GM12864 (cell line): ENCODE data around the gene CAMSAP2.

Experiments
- DNase-seq: peaks from one replicate; pipeline ENCODE4 v3.0.0-alpha.2; 2011; ENCODE audit warnings: low read depth
- H3K4me3 ChIP-seq: 2 replicates; pipeline ENCODE4 v1.5.1; 2011; ENCODE audit warnings: mild to moderate bottlenecking, low read depth, low read length, control low read depth
- CTCF ChIP-seq: IDR thresholded peaks from 2 replicates; pipeline ENCODE4 v1.5.1; 2011; ENCODE audit warnings: low read depth, mild to moderate bottlenecking, moderate library complexity, low read length, control low read depth, inconsistent platforms; ENCODE audit errors: missing control alignments

Gene CAMSAP2

DNA sequence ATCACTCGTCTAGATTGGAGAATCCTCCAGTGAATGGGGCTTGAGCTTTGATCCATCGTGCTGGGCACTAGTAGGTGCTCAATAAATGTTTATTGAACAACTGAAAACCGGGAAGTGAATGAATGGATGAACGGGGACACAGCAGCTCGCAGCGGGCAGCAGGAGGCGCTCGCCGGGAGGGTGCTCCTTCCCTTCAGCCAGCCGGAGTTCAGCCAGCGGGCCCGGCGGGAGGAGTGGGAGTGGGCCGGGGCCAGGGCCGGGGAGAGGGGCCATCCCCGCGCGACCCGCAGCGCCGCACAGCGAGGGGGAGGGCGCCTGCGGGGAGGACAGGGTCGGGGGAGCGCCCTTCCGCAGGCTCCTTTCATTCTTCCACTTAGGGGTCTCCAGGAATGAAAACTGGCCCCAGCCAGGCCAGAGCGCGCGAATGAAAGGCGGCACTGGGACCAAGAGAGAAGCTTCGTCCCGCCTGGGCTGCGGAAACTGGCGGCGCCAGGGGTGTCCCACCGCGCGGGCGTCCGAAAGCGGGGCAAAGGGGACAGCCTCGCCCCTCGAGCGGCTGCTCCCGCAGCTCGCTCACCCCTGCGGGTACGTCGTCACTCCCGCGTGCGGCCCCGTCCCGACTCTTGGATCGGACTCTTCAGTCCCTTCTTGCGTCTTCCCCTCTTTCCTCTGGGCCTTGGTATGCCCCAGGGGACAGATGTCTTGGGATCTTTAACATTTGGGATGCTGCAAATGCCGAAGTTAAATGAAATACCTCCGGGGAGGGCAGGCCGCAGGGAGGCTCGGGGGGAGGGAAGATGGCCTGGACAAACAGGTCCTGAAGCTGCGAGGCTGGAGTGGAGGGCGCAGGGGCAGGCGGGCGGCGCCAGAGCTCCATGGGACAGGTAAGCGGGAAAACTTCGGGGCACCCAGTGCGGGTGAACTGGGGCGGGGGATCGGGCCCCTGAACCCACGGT lies 152.4 kb downstream of the CAMSAP2 start:
- H3K4me3 ChIP-seq: peak overlapping the region; percentile 61
- DNase-seq: no peak
- TF ChIP-seq CTCF: peak; percentile 55

DNA sequence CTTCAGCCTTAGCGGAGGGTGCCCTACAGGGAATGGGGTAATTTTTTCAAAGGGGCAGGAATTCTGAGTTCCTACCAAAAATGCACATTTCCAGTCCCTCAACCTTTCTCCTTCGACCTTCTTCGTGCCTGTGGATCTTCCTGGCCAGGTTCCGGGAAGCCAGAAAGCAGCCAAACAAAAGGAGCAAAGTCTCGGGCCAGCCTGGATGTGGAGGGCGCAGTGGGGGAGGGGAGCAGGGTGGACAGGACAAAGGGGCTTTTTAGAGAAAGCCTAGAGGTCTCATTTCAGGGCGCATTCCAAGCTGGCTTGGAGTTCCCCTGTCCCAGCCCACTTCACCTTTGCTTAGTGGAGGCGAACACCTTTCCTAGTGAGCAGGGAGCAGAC lies 153.1 kb downstream of the CAMSAP2 start:
- no peak for DNase-seq
- H3K4me3 ChIP-seq: peak overlapping the region; percentile 61
- no peak for TF ChIP-seq CTCF

DNA sequence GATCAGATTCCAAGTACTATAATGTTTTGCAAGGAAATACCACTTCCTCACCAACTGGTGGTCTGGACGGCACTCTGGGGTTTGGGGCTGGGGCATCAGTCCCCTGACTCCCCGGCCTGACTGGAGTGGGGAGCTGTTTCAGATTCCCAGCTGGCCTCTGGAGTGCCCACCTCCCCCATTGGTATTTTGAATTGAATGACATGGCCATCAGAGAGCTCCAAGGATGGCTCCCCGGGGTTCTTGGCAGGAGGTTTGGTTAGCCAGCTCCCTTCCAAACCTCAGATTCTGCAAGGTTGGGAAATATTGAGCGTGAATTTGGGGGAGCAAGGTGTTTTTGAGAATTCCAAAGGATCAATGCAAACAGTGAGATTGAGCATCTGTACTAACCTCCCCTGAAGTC lies 153.9 kb downstream of the CAMSAP2 start:
- no peak for DNase-seq
- TF ChIP-seq CTCF: no peak
- no peak overlapping the region for H3K4me3 ChIP-seq

DNA sequence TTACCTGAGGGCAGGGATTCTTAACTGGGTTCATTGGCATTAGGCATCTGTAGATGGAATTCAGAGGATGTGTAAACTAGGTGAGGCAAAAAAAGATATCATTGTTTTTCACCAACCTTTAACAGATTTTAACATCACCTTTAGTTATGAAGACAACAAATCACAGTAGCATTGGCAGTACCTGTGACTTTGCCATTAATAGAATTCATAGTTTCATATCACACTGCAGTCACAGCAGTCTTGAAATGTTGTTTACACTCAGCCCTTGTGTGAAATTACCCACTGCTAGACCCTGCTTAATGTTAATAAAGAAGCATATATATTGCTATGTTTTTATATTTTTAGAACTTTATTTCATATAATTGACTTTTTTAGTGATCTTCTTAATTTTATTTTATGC lies 154.3 kb downstream of the CAMSAP2 start:
- no peak overlapping the region for H3K4me3 ChIP-seq
- DNase-seq: no peak
- TF ChIP-seq CTCF: no peak

- no peak for TF ChIP-seq CTCF
- DNase-seq: no peak
- no peak overlapping the region for H3K4me3 ChIP-seq
Observed at GRCh38 chr1:200893411-200893901, 154.8 kb downstream of the CAMSAP2 start.

- DNase-seq: no peak
- TF ChIP-seq CTCF: no peak
- H3K4me3 ChIP-seq: no peak within 1 kb of the TSS
Observed at GRCh38 chr1:200894712-200895442, 156.2 kb downstream of the CAMSAP2 start, which contains the start of gene INAVA. INAVA (plus strand) TSS chr1:200894900; CDS start chr1:200898401, 3,501 bp downstream.
